HG02884 (cell line): ENCODE data around the gene SKAP1.
"Not testable (repeated sequence)": the region's sequence is repeated elsewhere in the genome, so short reads cannot be mapped to it uniquely, and the experiment has no call there.

Experiments used
- ATAC-seq: cut with Tn5 transposase; IDR thresholded peaks from one replicate; pipeline ENCODE4 v1.9.1; 2021; ENCODE audit warnings: mild to moderate bottlenecking, moderate library complexity; ENCODE audit not compliant: unreplicated experiment

The SKAP1 gene

DNA sequence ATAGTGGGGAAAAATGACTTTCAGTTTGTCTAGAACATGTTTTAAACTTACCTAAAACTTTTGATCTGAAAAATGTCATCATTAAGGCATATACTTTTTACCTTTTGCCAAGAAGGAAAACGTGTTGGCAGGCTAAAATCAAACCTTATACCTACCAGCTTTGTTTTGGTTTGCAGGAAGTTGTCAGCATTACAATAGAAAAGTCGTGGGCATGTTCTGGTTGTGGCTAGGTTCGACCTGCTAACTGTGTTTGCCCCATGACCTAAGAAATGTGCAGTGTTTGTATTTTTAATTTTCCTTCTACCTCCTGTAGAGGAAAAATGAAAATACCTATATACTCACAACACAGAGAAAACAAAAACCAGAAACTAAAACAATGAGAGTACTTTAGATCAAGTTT lies 13.0 kb downstream of the SKAP1 start:
- ATAC-seq: no peak

DNA sequence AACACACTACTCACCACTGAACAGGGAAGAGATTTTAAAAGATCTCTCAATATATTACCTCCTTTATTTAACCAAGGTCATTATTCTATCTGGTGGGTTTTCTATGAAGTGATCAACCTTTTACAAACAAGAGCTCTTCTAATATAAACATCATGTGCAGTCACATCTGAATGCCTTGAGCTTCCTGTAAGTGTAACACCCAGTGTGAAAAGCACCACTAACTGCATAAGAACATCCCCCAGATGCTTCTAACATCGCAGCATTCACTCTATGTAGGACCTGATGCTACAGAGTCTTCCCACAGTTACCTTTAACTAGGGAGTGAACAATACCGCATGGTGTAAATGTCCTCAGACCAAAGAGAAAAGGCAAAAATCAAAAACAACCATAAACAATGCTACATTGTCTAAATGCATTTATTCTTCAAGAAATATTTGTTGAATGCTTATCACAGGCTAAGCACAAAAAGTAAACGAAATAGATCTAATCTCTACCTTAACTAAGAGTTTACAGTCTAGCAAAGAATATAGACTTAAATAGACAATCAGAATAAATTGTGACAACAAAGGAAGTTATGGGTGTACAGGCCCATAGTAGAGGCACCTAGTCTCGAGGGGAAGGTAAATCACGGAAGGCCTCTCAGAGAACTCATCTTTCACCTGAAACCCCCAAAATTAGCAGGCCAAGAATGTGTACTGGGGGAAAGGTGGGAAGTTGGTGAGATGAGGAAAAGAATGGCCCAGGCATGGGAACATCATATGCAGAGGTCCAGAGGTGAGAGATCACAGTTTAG lies 16.2 kb downstream of the SKAP1 start:
- ATAC-seq: no peak

DNA sequence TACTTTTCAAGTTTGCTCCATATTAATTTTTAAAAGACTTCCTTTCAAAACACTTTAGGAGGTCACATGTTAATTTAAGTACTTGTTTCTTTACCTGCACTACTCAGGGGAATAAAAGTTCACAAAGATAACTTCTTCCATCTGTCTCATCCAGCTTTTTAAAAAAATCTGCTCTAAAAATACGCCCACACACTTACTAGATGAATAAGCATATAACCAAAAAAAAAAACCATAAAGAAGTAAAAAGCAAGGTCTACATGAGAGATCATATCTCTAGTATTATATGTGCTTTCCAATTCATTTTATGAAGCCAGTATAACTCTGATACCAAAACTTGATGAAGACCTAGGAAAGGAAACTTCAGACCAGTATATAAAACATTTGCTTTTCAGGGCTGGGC lies 17.2 kb downstream of the SKAP1 start:
- no peak for ATAC-seq

DNA sequence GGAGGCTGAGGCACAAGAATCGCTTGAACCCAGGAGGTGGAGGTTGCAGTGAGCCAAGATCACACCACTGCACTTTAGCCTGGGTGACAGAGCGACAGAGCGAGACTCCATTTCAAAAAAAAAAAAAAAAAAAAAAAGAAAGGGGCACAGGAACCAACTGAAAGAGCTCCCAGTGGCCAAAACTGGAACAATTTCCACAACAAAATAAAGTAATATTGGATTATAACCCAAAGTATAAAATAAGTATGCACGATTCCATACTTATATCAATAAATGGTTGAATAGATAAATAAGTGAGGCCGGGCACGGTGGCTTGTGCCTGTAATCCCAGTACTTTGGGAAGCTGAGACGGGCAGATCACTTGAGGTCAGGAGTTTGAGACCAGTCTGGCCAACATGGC lies 19.2 kb downstream of the SKAP1 start:
- not testable (repeated sequence) for ATAC-seq

- no peak for ATAC-seq
These were observed 20.4 kb downstream of the SKAP1 start for GRCh38 chr17:48409607-48410006.

DNA sequence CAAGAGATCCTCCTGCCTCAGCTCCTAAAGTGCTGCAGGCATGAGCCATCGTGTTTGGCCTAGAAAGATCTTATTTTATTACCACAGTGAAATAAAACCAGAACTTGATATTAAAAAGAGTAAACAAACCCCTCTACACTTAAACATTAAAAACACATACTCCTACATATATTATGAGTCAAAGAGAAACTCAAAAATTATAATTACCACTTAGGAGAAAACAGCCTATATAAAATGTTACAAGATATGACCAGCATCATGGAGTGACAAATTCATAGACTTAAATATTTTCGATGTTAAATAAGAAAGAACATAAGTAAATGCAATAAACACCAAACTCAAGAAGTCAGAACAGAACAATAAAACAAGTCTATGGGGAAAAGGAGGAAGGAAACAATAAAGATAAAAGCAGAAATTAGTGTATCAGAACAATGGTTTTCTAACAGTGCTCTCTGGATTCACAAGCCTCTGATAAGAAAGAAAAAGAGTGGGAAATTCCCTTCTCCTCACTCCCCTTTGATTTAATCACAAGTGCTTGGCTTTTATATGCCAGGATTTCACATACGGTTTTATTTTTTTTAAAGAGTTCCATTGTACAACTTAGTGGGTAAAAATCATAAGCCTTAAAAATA lies 23.0 kb downstream of the SKAP1 start:
- ATAC-seq: no peak

- ATAC-seq: no peak
These were observed 35.2 kb downstream of the SKAP1 start for GRCh38 chr17:48394821-48395220.

GRCh38 chr17:48393283-48393682 lies 36.7 kb downstream of the SKAP1 start:
- no peak for ATAC-seq

GRCh38 chr17:48392857-48393256 lies 37.2 kb downstream of the SKAP1 start:
- no peak for ATAC-seq

- no peak for ATAC-seq
These were observed 38.6 kb downstream of the SKAP1 start for GRCh38 chr17:48391444-48391843.

DNA sequence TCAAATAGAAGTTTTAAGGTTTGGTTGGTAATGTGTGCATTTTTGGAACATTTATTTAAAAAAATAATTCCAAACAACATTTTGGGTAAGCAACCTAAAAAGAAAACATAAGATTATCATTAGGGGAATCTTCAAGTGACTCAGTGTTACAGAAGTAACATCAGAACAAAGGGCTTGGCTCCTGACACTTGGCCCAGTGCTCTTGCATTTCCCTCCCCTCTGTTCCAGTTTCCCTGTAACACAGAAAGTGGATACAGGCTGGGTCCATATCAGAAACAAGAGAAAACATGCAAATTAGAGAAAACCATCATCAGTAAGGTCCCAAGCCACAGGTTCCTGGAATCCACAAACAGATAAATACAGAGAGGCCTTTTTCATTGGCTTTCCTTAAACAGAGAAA lies 40.1 kb downstream of the SKAP1 start:
- no peak for ATAC-seq

DNA sequence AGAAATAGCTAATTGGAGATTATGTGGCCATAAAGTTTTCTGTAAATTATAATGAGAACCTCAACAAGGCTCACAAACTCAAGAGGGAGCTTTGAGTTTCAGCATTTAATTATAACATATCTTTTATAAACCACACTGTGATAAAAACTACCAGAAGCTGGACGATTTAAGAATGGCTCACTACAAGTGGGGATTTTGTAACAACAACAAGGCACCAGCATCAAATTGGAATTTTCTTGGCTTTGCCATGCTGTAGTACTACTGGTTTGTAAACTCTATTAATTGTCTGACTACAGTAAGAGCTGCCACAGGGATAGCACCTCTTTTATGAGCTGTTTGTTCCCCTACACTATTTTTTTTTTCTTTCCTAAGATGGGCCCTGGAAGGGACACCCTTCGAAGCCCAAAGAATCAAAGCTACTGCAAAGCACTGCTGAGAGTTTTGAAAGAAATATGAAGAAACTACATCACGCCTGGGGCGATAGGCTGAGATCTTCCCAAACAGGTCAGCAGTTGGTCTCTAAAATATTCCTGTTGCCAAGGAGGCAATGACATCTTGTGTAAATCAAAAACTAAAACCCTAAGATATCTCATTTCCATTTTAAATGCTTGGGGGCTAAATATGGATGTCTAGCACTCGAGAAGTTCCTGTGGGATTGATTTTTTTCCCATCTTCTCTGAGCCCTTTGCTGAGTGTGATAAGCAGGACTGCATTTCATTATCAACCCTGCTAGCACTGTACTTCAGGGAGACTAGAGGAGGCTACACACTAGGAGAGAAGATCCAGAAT lies 40.9 kb downstream of the SKAP1 start:
- no peak for ATAC-seq

DNA sequence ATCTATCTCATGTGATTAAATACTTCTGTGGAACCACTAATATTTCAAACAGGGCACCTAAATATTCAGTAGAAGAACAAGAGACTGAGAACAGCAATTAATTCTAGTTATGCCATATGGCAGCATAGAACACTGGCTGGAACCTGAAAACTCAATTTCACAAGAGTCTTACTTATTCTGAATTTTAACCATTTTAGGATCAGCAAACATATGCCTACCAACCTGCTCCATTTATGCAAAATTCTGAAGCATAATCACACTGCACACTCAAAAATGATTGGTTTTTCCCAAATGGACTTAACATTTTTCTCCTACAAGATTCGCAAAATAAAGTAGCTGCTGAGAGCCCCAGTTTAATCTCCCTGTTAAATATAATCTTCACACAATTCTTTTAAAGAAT lies 43.2 kb downstream of the SKAP1 start:
- ATAC-seq: no peak

GRCh38 chr17:48385319-48385718 lies 44.7 kb downstream of the SKAP1 start:
- no peak for ATAC-seq

DNA sequence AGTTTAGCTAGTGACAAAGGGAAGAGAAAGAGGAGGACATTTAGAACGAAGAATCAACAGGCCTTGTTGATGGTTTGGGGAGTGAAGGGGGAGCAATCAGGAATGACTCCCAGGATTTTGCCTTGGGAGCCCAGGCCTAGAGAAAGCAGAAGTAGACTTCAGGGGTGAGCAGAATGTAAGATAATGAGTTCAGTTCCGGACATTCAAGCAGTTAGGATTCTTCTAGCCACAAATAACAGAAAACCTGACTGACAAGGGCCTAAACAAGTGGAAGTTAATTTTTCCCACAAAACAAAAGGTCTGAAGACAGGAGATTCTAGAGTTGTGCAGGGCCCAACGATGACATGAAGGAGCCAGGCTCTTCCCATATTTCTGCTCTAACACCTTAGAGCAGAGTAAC lies 45.9 kb downstream of the SKAP1 start:
- ATAC-seq: no peak

- no peak for ATAC-seq
These were observed 47.0 kb downstream of the SKAP1 start for GRCh38 chr17:48382989-48383388.

DNA sequence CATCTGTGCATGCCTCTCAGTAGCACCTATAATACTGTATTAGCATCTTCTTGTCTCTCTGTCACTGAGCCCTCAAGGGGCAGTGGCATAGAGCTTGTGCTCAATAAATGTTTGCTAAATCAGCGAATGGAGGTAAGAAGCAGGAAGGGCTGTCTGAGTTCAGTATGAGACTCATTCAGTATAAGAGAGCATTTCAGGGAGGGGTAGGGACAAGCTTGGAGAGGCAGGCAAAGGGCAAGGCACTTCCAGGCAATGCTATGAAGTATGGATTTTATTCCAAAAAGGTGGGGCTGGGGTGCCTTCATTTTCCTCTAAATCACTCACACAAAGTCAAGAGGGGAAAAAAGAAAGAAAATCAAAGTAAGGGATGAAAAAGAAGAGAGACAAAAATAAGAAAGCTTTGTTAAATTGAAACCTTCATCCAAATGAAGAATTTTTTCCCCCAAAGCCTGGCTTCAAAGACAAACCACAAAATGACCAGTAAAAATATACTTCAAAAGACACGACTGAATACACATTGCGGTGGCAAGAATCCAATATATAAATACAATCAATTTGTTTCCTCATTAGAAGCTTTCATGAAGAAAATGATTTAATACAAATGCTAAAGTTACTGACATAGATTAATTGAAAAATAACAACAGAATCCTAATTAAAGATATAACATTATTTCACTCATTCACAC lies 51.2 kb downstream of the SKAP1 start:
- ATAC-seq: no peak

DNA sequence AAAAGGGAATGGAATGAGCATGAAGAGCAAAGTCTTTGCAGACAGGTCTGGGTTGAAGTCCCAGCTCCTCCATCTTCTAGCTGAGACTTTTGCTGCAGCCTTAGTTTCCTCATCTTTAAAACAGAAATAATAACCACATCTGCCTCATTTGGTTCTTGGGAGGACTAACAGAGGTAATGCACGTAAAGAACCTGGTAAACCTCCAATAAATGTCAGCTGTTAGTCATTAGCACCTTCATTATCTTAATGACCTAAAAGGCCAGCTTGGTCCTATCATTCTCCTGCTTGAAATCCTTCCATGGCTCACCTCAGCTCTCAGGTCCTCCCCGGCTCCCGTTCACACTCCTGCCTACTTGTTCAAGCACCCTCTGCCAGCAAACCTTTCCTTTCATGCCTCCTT lies 51.8 kb downstream of the SKAP1 start:
- no peak for ATAC-seq

- no peak for ATAC-seq
These were observed 53.2 kb downstream of the SKAP1 start for GRCh38 chr17:48376682-48377325.

DNA sequence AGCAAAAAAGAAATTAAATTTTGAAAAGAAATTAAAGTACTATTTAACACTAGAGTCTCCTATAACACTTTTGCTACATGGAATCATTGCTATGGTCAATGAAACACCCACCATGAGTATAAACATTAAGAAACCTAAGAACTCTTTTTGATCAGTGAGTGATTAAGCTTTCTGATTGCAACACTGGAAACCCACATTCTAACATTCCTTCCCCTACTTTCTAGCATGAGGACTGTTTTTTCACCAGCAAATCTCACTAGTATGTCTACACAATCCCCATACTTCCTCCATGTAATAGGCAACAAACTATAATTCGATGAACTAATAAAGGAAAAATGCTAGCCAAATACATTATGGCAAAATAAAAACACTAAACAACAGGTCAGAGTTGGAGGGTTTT lies 54.7 kb downstream of the SKAP1 start:
- ATAC-seq: no peak
